ENCODE measurements around the gene HSPB1. TPM values are rescaled to one million over a fixed set of nuclear protein-coding genes. Genes with fewer than 3 reads are reported as not detected.
"Not testable (repeated sequence)": the region's sequence is repeated elsewhere in the genome, so short reads cannot be mapped to it uniquely, and the experiment has no call there.

HSPB1 gene
- total and polyA plus RNA-seq, 2 of the 13 experiments (the other 11 are each of a cell fraction or from before 2014, with no cell fraction given): 21.0 to 38.6 TPM

DNA sequence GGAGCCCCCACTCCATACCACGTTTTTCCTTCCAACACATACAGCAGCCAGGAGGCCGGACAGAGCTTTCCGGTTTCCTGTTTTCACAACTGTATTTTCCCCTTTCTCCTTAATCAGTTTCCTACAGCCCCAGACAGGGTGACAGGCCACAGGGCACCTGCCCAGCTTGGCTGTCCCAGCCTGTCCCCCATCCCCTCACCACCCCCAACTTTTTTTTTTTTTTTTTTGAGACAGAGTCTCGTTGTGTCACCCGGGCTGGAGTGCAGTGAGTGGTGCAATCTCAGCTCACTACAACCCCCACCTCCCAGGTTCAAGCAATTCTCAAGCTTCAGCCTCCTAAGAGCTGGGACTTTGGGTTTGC lies 10.3 kb upstream of the HSPB1 start (continued):
- TF ChIP-seq, protein P1, sequence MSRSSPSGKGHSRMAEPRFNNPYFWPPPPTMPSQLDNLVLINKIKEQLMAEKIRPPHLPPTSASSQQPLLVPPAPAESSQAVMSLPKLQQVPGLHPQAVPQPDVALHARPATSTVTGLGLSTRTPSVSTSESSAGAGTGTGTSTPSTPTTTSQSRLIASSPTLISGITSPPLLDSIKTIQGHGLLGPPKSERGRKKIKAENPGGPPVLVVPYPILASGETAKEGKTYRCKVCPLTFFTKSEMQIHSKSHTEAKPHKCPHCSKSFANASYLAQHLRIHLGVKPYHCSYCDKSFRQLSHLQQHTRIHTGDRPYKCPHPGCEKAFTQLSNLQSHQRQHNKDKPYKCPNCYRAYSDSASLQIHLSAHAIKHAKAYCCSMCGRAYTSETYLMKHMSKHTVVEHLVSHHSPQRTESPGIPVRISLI (CRISPR knock-in tag; IDR thresholded peaks at IDR 0.05; ENCODE audit: borderline replicate concordance): peak; percentile 59
- TF ChIP-seq, protein P2, sequence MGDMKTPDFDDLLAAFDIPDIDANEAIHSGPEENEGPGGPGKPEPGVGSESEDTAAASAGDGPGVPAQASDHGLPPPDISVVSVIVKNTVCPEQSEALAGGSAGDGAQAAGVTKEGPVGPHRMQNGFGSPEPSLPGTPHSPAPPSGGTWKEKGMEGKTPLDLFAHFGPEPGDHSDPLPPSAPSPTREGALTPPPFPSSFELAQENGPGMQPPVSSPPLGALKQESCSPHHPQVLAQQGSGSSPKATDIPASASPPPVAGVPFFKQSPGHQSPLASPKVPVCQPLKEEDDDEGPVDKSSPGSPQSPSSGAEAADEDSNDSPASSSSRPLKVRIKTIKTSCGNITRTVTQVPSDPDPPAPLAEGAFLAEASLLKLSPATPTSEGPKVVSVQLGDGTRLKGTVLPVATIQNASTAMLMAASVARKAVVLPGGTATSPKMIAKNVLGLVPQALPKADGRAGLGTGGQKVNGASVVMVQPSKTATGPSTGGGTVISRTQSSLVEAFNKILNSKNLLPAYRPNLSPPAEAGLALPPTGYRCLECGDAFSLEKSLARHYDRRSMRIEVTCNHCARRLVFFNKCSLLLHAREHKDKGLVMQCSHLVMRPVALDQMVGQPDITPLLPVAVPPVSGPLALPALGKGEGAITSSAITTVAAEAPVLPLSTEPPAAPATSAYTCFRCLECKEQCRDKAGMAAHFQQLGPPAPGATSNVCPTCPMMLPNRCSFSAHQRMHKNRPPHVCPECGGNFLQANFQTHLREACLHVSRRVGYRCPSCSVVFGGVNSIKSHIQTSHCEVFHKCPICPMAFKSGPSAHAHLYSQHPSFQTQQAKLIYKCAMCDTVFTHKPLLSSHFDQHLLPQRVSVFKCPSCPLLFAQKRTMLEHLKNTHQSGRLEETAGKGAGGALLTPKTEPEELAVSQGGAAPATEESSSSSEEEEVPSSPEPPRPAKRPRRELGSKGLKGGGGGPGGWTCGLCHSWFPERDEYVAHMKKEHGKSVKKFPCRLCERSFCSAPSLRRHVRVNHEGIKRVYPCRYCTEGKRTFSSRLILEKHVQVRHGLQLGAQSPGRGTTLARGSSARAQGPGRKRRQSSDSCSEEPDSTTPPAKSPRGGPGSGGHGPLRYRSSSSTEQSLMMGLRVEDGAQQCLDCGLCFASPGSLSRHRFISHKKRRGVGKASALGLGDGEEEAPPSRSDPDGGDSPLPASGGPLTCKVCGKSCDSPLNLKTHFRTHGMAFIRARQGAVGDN (CRISPR knock-in tag; IDR thresholded peaks at IDR 0.05): no peak
- TF ChIP-seq FOXA1 (IDR thresholded peaks at IDR 0.05) (no peak), FOXA1 (CRISPR knock-in tag; IDR thresholded peaks at IDR 0.05) (no peak)

- in situ Hi-C loops (cut with HindIII; ENCODE audit: extremely low pct_ligation_motif_present, low pct_unique_long_range_greater_than_20kb); ATAC-seq: not testable (repeated sequence)
- POLR2A ChIA-PET: interaction anchor here (0.9 to 2.6 kb wide), 6 partner anchors 12 to 66 kb away, joined by 3 to 56 read pairs (median 10); partner anchors contain the start of genes HSPB1 and YWHAG
Observed at GRCh38 chr7:76292911-76293310, 9.6 kb upstream of the HSPB1 start.

More at GRCh38 chr7:76292911-76293310, 9.6 kb upstream of the HSPB1 start:
- H3K27ac ChIP-seq (ENCODE audit: extremely low read length, insufficient read depth, low read length); H2AFZ ChIP-seq (ENCODE audit: low read length); H3K27me3 ChIP-seq (ENCODE audit: control insufficient read depth in 1 of 2, insufficient read depth in 2 of 2, low read length in 2 of 2); H4K20me1 ChIP-seq (ENCODE audit: insufficient read depth, low read length); H3K9ac ChIP-seq (ENCODE audit: insufficient read depth, low read depth, low read length); H3K79me2 ChIP-seq (ENCODE audit: insufficient read depth, low read length); H3K4me3 ChIP-seq (replicated peaks in 1 of 3; ENCODE audit: insufficient read depth in 1 of 3, low read depth in 2 of 3, low read length in 3 of 3); BruUV-seq (replicated peaks); DNase-seq (ENCODE audit: low spot score); H3K9me3 ChIP-seq (ENCODE audit: low read length); FAIRE-seq; H3K36me3 ChIP-seq (replicated peaks in 1 of 2; ENCODE audit: control insufficient read depth in 1 of 2, insufficient read depth in 2 of 2, low read length in 2 of 2); intact Hi-C loops (cut with micrococcal nuclease; ENCODE audit: unreplicated experiment); H3K4me2 ChIP-seq (ENCODE audit: low read depth, low read length): not testable (repeated sequence)
- H3K4me1 ChIP-seq (ENCODE audit: insufficient read depth, low read length): peaks cover 65% of the 10 kb centered on the region
- WGBS (ENCODE audit: low lambda C conversion rate): 71% methylated on average over 5 of the region's 5 CpGs
- CTCF ChIA-PET (ENCODE audit: low intra/inter-chr PET ratio, low total read pairs): interaction anchor here (8.6 kb wide), 1 partner anchor 20 kb away, joined by 179 read pairs; no protein-coding TSS in a partner anchor

All from HepG2 (cell line).